ENCODE measurements around the gene ZNF831. TPM values are rescaled to one million over a fixed set of nuclear protein-coding genes. Genes with fewer than 3 reads are reported as not detected.
A peak's percentile ranks its signal among the peaks of the same experiment; 100 is the strongest.

Gene ZNF831
- total RNA-seq, 4 donors from 2014 or later = 0.20 to 3.8 (median 2.3) TPM

DNA sequence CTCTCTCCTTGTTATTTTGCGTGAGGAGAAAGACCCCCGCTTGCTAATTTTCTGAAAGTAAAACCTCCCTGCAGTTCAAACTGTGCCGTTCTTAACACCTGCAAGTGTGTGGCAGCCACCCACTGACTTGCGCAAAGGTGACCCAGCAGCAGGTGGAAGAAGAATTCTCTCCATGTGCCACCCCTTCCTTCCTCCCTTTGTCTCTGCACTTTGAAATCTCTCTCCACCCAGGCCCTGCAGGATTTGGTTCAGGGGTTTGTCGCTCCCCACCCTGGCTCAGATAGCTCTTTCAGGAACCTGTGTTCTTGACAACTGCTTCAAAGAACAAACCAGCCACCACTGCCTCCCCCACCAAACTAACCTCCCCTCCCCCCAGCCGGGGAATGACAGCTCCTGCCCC lies 41.4 kb downstream of the ZNF831 start:
- H3K27me3 ChIP-seq = no peaks in the 10 kb centered on the region
- in situ Hi-C loops (cut with MboI; ENCODE audit: low pct_ligation_motif_present in 1 of 4, low pct_unique_long_range_greater_than_20kb in 1 of 4, low sequenced_read_pairs in 3 of 4) (loop anchor here in 3 of 4 donors (5.0 to 25.0 kb wide), 2 partner anchors 113 to 718 kb away; no protein-coding TSS in a partner anchor), intact Hi-C loops (cut with DNase I; ENCODE audit: low total_unique reads) (loop anchor here (5.0 kb wide), 1 partner anchor 333 kb away; no protein-coding TSS in a partner anchor)
- TF ChIP-seq POLR2A (IDR thresholded peaks at IDR 0.05) (no peak), POLR2AphosphoS5 (IDR thresholded peaks at IDR 0.05) (no peak), EP300 (IDR thresholded peaks at IDR 0.05; ENCODE audit: low read depth) (no peak), CTCF (IDR thresholded peaks at IDR 0.05) (no peak)
- no peak for DNase-seq
- H3K4me3 ChIP-seq = no peak overlapping the region
- H3K36me3 ChIP-seq = no peaks in the 10 kb centered on the region
- 85% methylated on average over 6 of the region's 6 CpGs; no CpG with 5 or more reads in 1 of the 2 donors for WGBS, 2 donors (ENCODE audit: low coverage in 1 of 2)
- H3K9me3 ChIP-seq = peaks cover 0 to 1% of the 10 kb centered on the region in 2 donors
- H3K4me1 ChIP-seq = no peaks in the 10 kb centered on the region
- H3K27ac ChIP-seq = no peak overlapping the region

GRCh38 chr20:59207235-59207634 lies 43.6 kb downstream of the ZNF831 start:
- H3K4me3 ChIP-seq = no peak overlapping the region
- TF ChIP-seq CTCF (IDR thresholded peaks at IDR 0.05) (no peak), EP300 (IDR thresholded peaks at IDR 0.05; ENCODE audit: low read depth) (no peak), POLR2A (IDR thresholded peaks at IDR 0.05) (no peak), POLR2AphosphoS5 (IDR thresholded peaks at IDR 0.05) (no peak)
- in situ Hi-C loops (cut with MboI; ENCODE audit: low pct_ligation_motif_present in 1 of 4, low pct_unique_long_range_greater_than_20kb in 1 of 4, low sequenced_read_pairs in 3 of 4) = loop anchor here in 3 of 4 donors (5.0 to 25.0 kb wide), 2 partner anchors 115 to 720 kb away; no protein-coding TSS in a partner anchor
- intact Hi-C loops (cut with DNase I; ENCODE audit: low total_unique reads) = loop anchor here (5.0 kb wide), 1 partner anchor 335 kb away; no protein-coding TSS in a partner anchor
- no peaks in the 10 kb centered on the region for H3K4me1 ChIP-seq
- H3K36me3 ChIP-seq = no peaks in the 10 kb centered on the region
- H3K27me3 ChIP-seq = no peaks in the 10 kb centered on the region
- H3K9me3 ChIP-seq = no peaks in the 10 kb centered on the region
- 80 to 82% methylated on average over 1 to 2 of the region's 2 CpGs for WGBS, 2 donors (ENCODE audit: low coverage in 1 of 2)
- DNase-seq = no peak
- no peak overlapping the region for H3K27ac ChIP-seq

DNA sequence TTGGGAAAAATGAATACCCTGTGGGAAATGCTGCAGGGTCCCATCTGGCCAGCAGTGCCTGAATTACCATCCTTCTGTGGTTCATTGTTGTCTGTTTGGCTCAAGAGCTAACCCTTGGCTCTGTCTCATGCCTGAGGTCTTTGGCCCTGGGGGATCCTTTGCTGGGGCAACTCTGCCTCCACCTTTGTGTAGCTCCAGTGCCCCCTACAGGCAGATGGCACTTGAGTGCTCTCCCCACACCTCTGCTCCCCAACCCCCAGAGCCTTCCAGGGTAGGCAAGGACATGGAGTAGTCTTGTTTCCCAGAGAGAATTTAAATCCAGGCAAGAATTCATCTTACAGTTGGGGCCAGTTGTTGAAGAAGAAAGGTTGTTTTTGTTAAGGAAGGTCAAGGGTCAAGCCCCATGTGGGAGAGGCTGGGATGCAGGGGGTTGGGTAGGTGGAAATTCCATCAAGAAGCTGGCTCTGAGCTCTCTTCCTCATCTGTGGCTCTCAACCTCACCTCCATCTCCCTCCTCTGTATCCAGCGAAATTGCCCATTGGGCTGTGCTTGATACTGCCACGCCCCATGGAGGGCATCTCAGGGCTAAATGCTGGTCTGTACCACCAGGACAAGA lies 44.2 kb downstream of the ZNF831 start:
- in situ Hi-C loops (cut with MboI; ENCODE audit: low pct_ligation_motif_present in 1 of 4, low pct_unique_long_range_greater_than_20kb in 1 of 4, low sequenced_read_pairs in 3 of 4) = loop anchor here in 3 of 4 donors (5.0 to 25.0 kb wide), 2 partner anchors 116 to 721 kb away; no protein-coding TSS in a partner anchor
- WGBS, 2 donors (ENCODE audit: low coverage in 1 of 2) = 64 to 100% methylated on average over 1 to 2 of the region's 2 CpGs
- intact Hi-C loops (cut with DNase I; ENCODE audit: low total_unique reads) = loop anchor here (5.0 kb wide), 1 partner anchor 336 kb away; no protein-coding TSS in a partner anchor

More for the DNA sequence above, 44.2 kb downstream of the ZNF831 start:
- Histone ChIP-seq H3K36me3 (no peaks in the 10 kb centered on the region), H3K27ac (no peak overlapping the region), H3K9me3 (no peaks in the 10 kb centered on the region), H3K27me3 (no peaks in the 10 kb centered on the region), H3K4me1 (no peaks in the 10 kb centered on the region), H3K4me3 (no peak overlapping the region)
- no peak for TF ChIP-seq EP300 (IDR thresholded peaks at IDR 0.05; ENCODE audit: low read depth)
- peak; percentile 54 to 80 (median 65) for TF ChIP-seq CTCF (IDR thresholded peaks at IDR 0.05)
- peak; percentile 81 for DNase-seq
